GM12878 (cell line): ENCODE data around the gene ZSCAN26. TPM values are rescaled to one million over a fixed set of nuclear protein-coding genes. Genes with fewer than 3 reads are reported as not detected.

Source experiments
- ATAC-seq: fragments of 200-7000 bp; cut with Tn5 transposase; 3 replicates; pipeline ENCODE4 v1.9.1; 2020; ENCODE audit warnings: mild to moderate bottlenecking, moderate library complexity
- BruUV-seq: library from RNA; stranded (reverse); fragments of 400-500 nt; replicated peaks from 2 replicates; lab custom pipeline; 2021; lab: Mats Ljungman, UMichigan
- CTCF ChIA-PET: fragments of 300-600 bp; sonication (Branson Sonifier 250); formaldehyde crosslinking; extraction: SDS; loops from one replicate; lab custom pipeline; 2021; ENCODE audit warnings: inconsistent platforms; lab: Yijun Ruan, JAX
- POLR2A ChIA-PET: fragments of 350-600 bp; formaldehyde crosslinking; extraction: SDS; loops from one replicate; lab custom pipeline; 2021; ENCODE audit warnings: inconsistent platforms; lab: Charles Lee
- RAD21 ChIA-PET: fragments of 300-600 bp; sonication (Branson Sonifier 250); formaldehyde crosslinking; loops from one replicate; lab custom pipeline; 2023; ENCODE audit warnings: antibody characterized with exemption; ENCODE audit not compliant: unreplicated experiment; lab: Charles Lee
- SMC1A ChIA-PET: fragments of 300-600 bp; sonication (Branson Sonifier 250); formaldehyde crosslinking; loops from one replicate; lab custom pipeline; 2023; ENCODE audit not compliant: unreplicated experiment, uncharacterized antibody; lab: Charles Lee
- DNase-seq: peaks from one replicate; pipeline ENCODE4 v3.0.0-alpha.2; 2011; ENCODE audit warnings: low read depth, low spot score
- FAIRE-seq: peaks from 3 replicates; lab custom pipeline; 2011; peaks lifted over from hg19 to GRCh38; lab: Jason Lieb, UNC
- H2AFZ ChIP-seq: 2 replicates; pipeline ENCODE4 v1.6.0; 2011; ENCODE audit warnings: low read depth, low read length, control low read depth; ENCODE audit not compliant: control insufficient read depth
- H3K27ac ChIP-seq: 2 replicates; pipeline ENCODE4 v1.5.1; 2011; ENCODE audit warnings: control low read depth; ENCODE audit not compliant: control insufficient read depth, insufficient read depth
- H3K27me3 ChIP-seq, 2 experiments: replicated peaks in 1 of 2; 2 replicates each; pipeline versions ENCODE4 v1.6.0 to v1.6.1; 2011; ENCODE audit warnings: low read length in 1 of 2; ENCODE audit not compliant: control insufficient read depth in 2 of 2, insufficient read depth in 2 of 2
- H3K36me3 ChIP-seq, 2 experiments: 2 replicates each; pipeline ENCODE4 v1.5.1; 2011; ENCODE audit warnings: low read length in 1 of 2; ENCODE audit not compliant: control insufficient read depth in 2 of 2, insufficient read depth in 2 of 2
- H3K4me1 ChIP-seq: 2 replicates; pipeline ENCODE4 v1.6.1; 2011; ENCODE audit warnings: mild to moderate bottlenecking, low read length, moderate library complexity, mixed read lengths; ENCODE audit not compliant: control insufficient read depth, insufficient read depth
- H3K4me2 ChIP-seq: 2 replicates; pipeline ENCODE4 v1.6.0; 2011; ENCODE audit warnings: control low read depth; ENCODE audit not compliant: control insufficient read depth, insufficient read depth
- H3K4me3 ChIP-seq: fragments of 200-600 bp; sonication (generic); 2 replicates; pipeline ENCODE4 v1.5.1; 2016
- H3K79me2 ChIP-seq: 2 replicates; pipeline ENCODE4 v1.6.0; 2011; ENCODE audit warnings: low read length; ENCODE audit not compliant: control insufficient read depth, insufficient read depth
- H3K9ac ChIP-seq: 2 replicates; pipeline ENCODE4 v1.8.0; 2011; ENCODE audit warnings: low read length, control low read depth, mixed read lengths; ENCODE audit not compliant: control insufficient read depth, insufficient read depth
- H3K9me3 ChIP-seq: replicated peaks from 3 replicates; pipeline ENCODE4 v1.5.1; 2011; ENCODE audit warnings: mild to moderate bottlenecking, low read length; ENCODE audit not compliant: control insufficient read depth, insufficient read depth
- H4K20me1 ChIP-seq: 2 replicates; pipeline ENCODE4 v1.6.0; 2011; ENCODE audit not compliant: control insufficient read depth, insufficient read depth
- BCL11A ChIP-seq: IDR thresholded peaks from 2 replicates; pipeline ENCODE4 v1.6.1; 2011; ENCODE audit warnings: low read depth, low read length
- BCL3 ChIP-seq: IDR thresholded peaks from 2 replicates; pipeline ENCODE4 v1.6.1; 2011; ENCODE audit warnings: borderline replicate concordance, low read depth, mild to moderate bottlenecking, moderate library complexity, low read length; ENCODE audit not compliant: insufficient read depth, poor library complexity, severe bottlenecking
- CBFB ChIP-seq: IDR thresholded peaks from 2 replicates; pipeline ENCODE4 v1.6.1; 2016; ENCODE audit warnings: antibody characterized with exemption, low read depth
- CEBPB ChIP-seq, 2 experiments: fragments of 150-350 bp in 1 of 2; IDR thresholded peaks; 2 replicates each; pipeline ENCODE4 v1.6.1; 2012 to 2014; ENCODE audit warnings: low read depth in 2 of 2, low read length in 2 of 2, borderline replicate concordance in 1 of 2, inconsistent platforms in 1 of 2
- CEBPZ ChIP-seq: fragments of 150-350 bp; IDR thresholded peaks from 2 replicates; pipeline ENCODE4 v1.6.1; 2016; ENCODE audit warnings: low read depth, low read length
- GABPA ChIP-seq: IDR thresholded peaks from 2 replicates; pipeline ENCODE4 v1.6.1; 2014; ENCODE audit warnings: antibody characterized with exemption, low read depth, mild to moderate bottlenecking, inconsistent platforms
- NFYB ChIP-seq: IDR thresholded peaks from 2 replicates; pipeline ENCODE4 v1.6.1; 2011; ENCODE audit warnings: low read depth, mild to moderate bottlenecking, low read length, improper control_type of control experiment, moderate library complexity; ENCODE audit not compliant: insufficient read depth
- NRF1 ChIP-seq: conservative IDR thresholded peaks from 2 replicates; pipeline ENCODE4 v1.6.1; 2011; ENCODE audit warnings: mild to moderate bottlenecking, low read depth, low read length, improper control_type of control experiment
- RUNX3 ChIP-seq: IDR thresholded peaks from 2 replicates; pipeline ENCODE4 v1.6.1; 2012; ENCODE audit warnings: low read length, inconsistent platforms
- SMC3 ChIP-seq: IDR thresholded peaks from 2 replicates; pipeline ENCODE4 v1.6.1; 2011; ENCODE audit warnings: low read length, improper control_type of control experiment, borderline replicate concordance
- ZBTB33 ChIP-seq: fragments of 450-650 bp; IDR thresholded peaks from 2 replicates; pipeline ENCODE4 v1.6.1; 2017; ENCODE audit warnings: mild to moderate bottlenecking
- ZNF207 ChIP-seq: fragments of 450-650 bp; IDR thresholded peaks from 2 replicates; pipeline ENCODE4 v1.6.1; 2014; ENCODE audit warnings: antibody characterized with exemption, mild to moderate bottlenecking, borderline replicate concordance
- ZNF384 ChIP-seq: IDR thresholded peaks from 2 replicates; pipeline ENCODE4 v1.6.1; 2012; ENCODE audit warnings: low read depth, mild to moderate bottlenecking, low read length, improper control_type of control experiment, borderline replicate concordance
- whole genome bisulfite sequencing: methylation state at CpG from one replicate; pipeline ENCODE4 v1.1.6; 2016; ENCODE audit warnings: low lambda C conversion rate; ENCODE audit not compliant: insufficient replicate concordance, insufficient coverage; ENCODE audit errors: missing lambda C conversion rate; 5-methylcytosine and 5-hydroxymethylcytosine counted together
- in situ Hi-C: fragments of 300-500 bp; cut with MboI; formaldehyde crosslinking; loops from 9 replicates; pipeline ENCODE4 v1.14.3; 2018; ENCODE audit warnings: mixed read lengths
- intact Hi-C: fragments of 100-400 bp; cut with micrococcal nuclease; formaldehyde crosslinking; loops from one replicate; pipeline ENCODE4 v1.14.2; 2022; ENCODE audit not compliant: unreplicated experiment
- polyA plus RNA-seq, 11 experiments: library from polyadenylated mRNA; depleted of rRNA in 4 of 11; unstranded in 6 of 11; stranded (reverse) in 5 of 11; fragments of >200 nt; fragmentation: Nextera tagmentation in 4 of 11; fragmentation: Illumina TruSeq in 1 of 11; extraction: Ambion mirVana in 4 of 11; extraction: Trizol in 1 of 11; gene quantifications; 1 replicate in 1 of 11; 2 replicates in 10 of 11; pipeline versions ENCODE4 v1.2.1 to v1.2.3, GENCODE V29; 2011 to 2016; ENCODE audit warnings: inconsistent platforms in 2 of 11, missing spikeins in 2 of 11, low read depth in 1 of 11
- total RNA-seq, 4 experiments: library from RNA; depleted of rRNA in 3 of 4; stranded (reverse); fragments of >200 nt in 3 of 4; fragmentation: Illumina TruSeq in 1 of 4; extraction: Trizol in 1 of 4; gene quantifications; 2 replicates each; pipeline versions ENCODE4 v1.2.1 to v1.2.3, GENCODE V29; 2013 to 2021

The ZSCAN26 gene
- total and polyA plus RNA-seq, 10 of the 15 experiments (the other 5 are each of a cell fraction or from before 2014, with no cell fraction given): 4.5 to 13.3 (median 6.5) TPM

GRCh38 chr6:28258877-28259777, 7.8 kb upstream of the ZSCAN26 start, which contains the start of gene NKAPL:
TSS of gene NKAPL (plus strand) at chr6:28259297. CDS start at chr6:28259372, 75 bp downstream.
- peaks cover 4% of the 10 kb centered on the region; the same call in 2 of the 3 replicates for H3K9me3 ChIP-seq
- SMC1A ChIA-PET: no interaction called here
- no peak for TF ChIP-seq CBFB
- no peak for TF ChIP-seq CEBPZ
- no peak for TF ChIP-seq BCL11A
- TF ChIP-seq NRF1: no peak
- TF ChIP-seq GABPA: peak; percentile 56; the same call in 1 of the 2 replicates
- no peak for TF ChIP-seq NFYB
- TF ChIP-seq CEBPB (IDR thresholded peaks at IDR 0.05; ENCODE audit: borderline replicate concordance in 1 of 2, low read depth in 2 of 2, low read length in 2 of 2): no peak
- TF ChIP-seq SMC3: no peak
- no peak for TF ChIP-seq RUNX3
- no peak for TF ChIP-seq ZBTB33
- TF ChIP-seq ZNF384: no peak
- TF ChIP-seq BCL3: no peak
- TF ChIP-seq ZNF207: no peak

More at GRCh38 chr6:28258877-28259777, 7.8 kb upstream of the ZSCAN26 start, which contains the start of gene NKAPL:
- H3K4me3 ChIP-seq: 0 out of 2 replicates have a peak within 1 kb of the TSS, but pooled peaks have one; percentile 33
- ChIA-PET RAD21 (no interaction called here), CTCF (interaction anchor here (0.6 kb wide), 1 partner anchor 13 kb away, joined by 3 read pairs; no protein-coding TSS in a partner anchor), POLR2A (interaction anchor here (0.6 kb wide), 1 partner anchor 342 kb away, joined by 3 read pairs; no protein-coding TSS in a partner anchor)
- no peaks in the 10 kb centered on the region for H4K20me1 ChIP-seq
- no peak within 1 kb of the TSS for H3K9ac ChIP-seq
- DNase-seq (no peak), FAIRE-seq (no peak), ATAC-seq (no peak)
- H3K27me3 ChIP-seq: no peaks in the 10 kb centered on the region
- in situ Hi-C loops: no loop called here
- H3K79me2 ChIP-seq: no peaks in the 10 kb centered on the region
- peak within 1 kb of the TSS; percentile 25; the same call in 1 of the 2 replicates for H3K27ac ChIP-seq
- intact Hi-C loops: no loop called here
- peak within 1 kb of the TSS; percentile 75 for H2AFZ ChIP-seq
- WGBS: 82% methylated on average over 53 of the region's 58 CpGs
- no peaks in the 10 kb centered on the region for H3K4me1 ChIP-seq
- BruUV-seq: no TSS peak
- peak within 1 kb of the TSS; percentile 60 for H3K4me2 ChIP-seq
- H3K36me3 ChIP-seq: no peaks in the 10 kb centered on the region
